Left ventricle myocardium inferior (tissue), 1 donor: ENCODE measurements around the gene FAM229A. TPM values are rescaled to one million over a fixed set of nuclear protein-coding genes. Genes with fewer than 3 reads are reported as not detected.

ENCODE experiments used
- DNase-seq: peaks from one replicate; pipeline ENCODE4 v3.0.0-alpha.2; 2020
- H3K27ac ChIP-seq: fragments of 200-600 bp; replicated peaks from 2 replicates; pipeline ENCODE4 v1.8.0; 2021
- H3K27me3 ChIP-seq: fragments of 200-600 bp; 2 replicates; pipeline ENCODE4 v1.8.0; 2021; ENCODE audit warnings: low read depth
- H3K36me3 ChIP-seq: fragments of 200-600 bp; 2 replicates; pipeline ENCODE4 v1.8.0; 2021
- H3K4me1 ChIP-seq: fragments of 200-600 bp; 2 replicates; pipeline ENCODE4 v1.8.0; 2021
- H3K4me3 ChIP-seq: fragments of 200-600 bp; 2 replicates; pipeline ENCODE4 v1.8.0; 2021; ENCODE audit warnings: mild to moderate bottlenecking, moderate library complexity
- H3K9me3 ChIP-seq: fragments of 200-600 bp; replicated peaks from 2 replicates; pipeline ENCODE4 v1.8.0; 2021
- CTCF ChIP-seq: fragments of 200-600 bp; IDR thresholded peaks from 2 replicates; pipeline ENCODE4 v1.8.0; 2021; ENCODE audit warnings: antibody characterized with exemption, mild to moderate bottlenecking, borderline replicate concordance
- intact Hi-C: fragments of 100-400 bp; cut with micrococcal nuclease; formaldehyde crosslinking; loops from one replicate; pipeline ENCODE4 v1.11.0; 2022
- total RNA-seq: library from RNA; stranded (reverse); fragmentation: NEBNext Ultra II Directional; extraction: Animal tissue kit (Norgen Biotek cat#: 25700); gene quantifications from one replicate; pipeline ENCODE4 v1.2.1, GENCODE V29; 2021
- donor health status: DM: no; HTN: yes; CAD: no; lungs with severe emphysema.

The FAM229A gene
- total RNA-seq, 1 donor from 2014 or later = 2.1 TPM

- Histone ChIP-seq H3K4me1 (peaks cover 24% of the 10 kb centered on the region), H3K9me3 (no peaks in the 10 kb centered on the region), H3K4me3 (no peak overlapping the region), H3K27ac (no peak overlapping the region), H3K36me3 (peaks cover 35% of the 10 kb centered on the region), H3K27me3 (no peaks in the 10 kb centered on the region)
- intact Hi-C loops = loop anchor here (10.0 kb wide), 1 partner anchor 92 kb away; the partner anchor contains the start of genes EIF3I and TMEM234
- DNase-seq = no peak
- TF ChIP-seq CTCF = no peak
These were observed 45.4 kb downstream of the FAM229A start for GRCh38 chr1:32316903-32317277.

GRCh38 chr1:32311709-32312393 lies 50.4 kb downstream of the FAM229A start:
- no peak for TF ChIP-seq CTCF
- intact Hi-C loops = loop anchor here (10.0 kb wide), 1 partner anchor 87 kb away; the partner anchor contains the start of genes EIF3I and TMEM234

More at GRCh38 chr1:32311709-32312393, 50.4 kb downstream of the FAM229A start:
- Histone ChIP-seq H3K36me3 (no peaks in the 10 kb centered on the region), H3K9me3 (no peaks in the 10 kb centered on the region), H3K4me1 (peaks cover 25% of the 10 kb centered on the region), H3K27me3 (no peaks in the 10 kb centered on the region), H3K27ac (no peak overlapping the region), H3K4me3 (no peak overlapping the region)
- DNase-seq = no peak

Other genes with a start within 250 kb of the FAM229A start
- gene TXLNA, start 182.8 kb downstream of the FAM229A start, total RNA-seq = 17.2 TPM
- 16.7 TPM for gene CCDC28B, start 161.9 kb downstream of the FAM229A start, total RNA-seq
- gene IQCC, start 156.8 kb downstream of the FAM229A start, total RNA-seq = 0.71 TPM
- gene DCDC2B, start 153.4 kb downstream of the FAM229A start, total RNA-seq = not detected
- gene TMEM234, start 140.1 kb downstream of the FAM229A start, total RNA-seq = 10.9 TPM
- gene EIF3I, start 140.1 kb downstream of the FAM229A start, total RNA-seq = 91.1 TPM
- gene FAM167B, start 115.3 kb downstream of the FAM229A start, total RNA-seq = 7.9 TPM
- 0.63 TPM for gene LCK, start 111.2 kb downstream of the FAM229A start, total RNA-seq
- 40.4 TPM for gene HDAC1, start 70.4 kb downstream of the FAM229A start, total RNA-seq
- gene MARCKSL1, start 26.3 kb downstream of the FAM229A start, total RNA-seq = 10.0 TPM
- gene TSSK3, start 54 bp upstream of the FAM229A start, total RNA-seq = 2.1 TPM
- gene BSDC1, start 32.0 kb upstream of the FAM229A start, total RNA-seq = 44.9 TPM
- 0.03 TPM for gene ZBTB8B, start 102.6 kb upstream of the FAM229A start, total RNA-seq
- 3.4 TPM for gene ZBTB8A, start 176.9 kb upstream of the FAM229A start, total RNA-seq